Measurements from ENCODE around the gene ZNF516. TPM values are rescaled to one million over a fixed set of nuclear protein-coding genes. Genes with fewer than 3 reads are reported as not detected.

ZNF516 gene
- total RNA-seq, 1 experiment from 2014 or later: 17.4 TPM

- DNase-seq (ENCODE audit: low read depth in 1 of 2, low spot score in 2 of 2): no peak
- Histone ChIP-seq H3K4me1 (replicated peaks) (peaks cover 5% of the 10 kb centered on the region; the same call in 1 of the 2 replicates), H3K27me3 (replicated peaks) (peaks cover 43% of the 10 kb centered on the region), H3K27ac (no peak overlapping the region), H3K36me3 (no peaks in the 10 kb centered on the region), H3K9me3 (replicated peaks) (no peaks in the 10 kb centered on the region), H3K4me3 (no peak overlapping the region)
Measured at GRCh38 chr18:76522122-76522503, 27.1 kb upstream of the ZNF516 start.

GRCh38 chr18:76521417-76522121 is 26.5 kb upstream of the ZNF516 start:
- H3K9me3 ChIP-seq (replicated peaks): no peaks in the 10 kb centered on the region
- no peak overlapping the region for H3K27ac ChIP-seq
- DNase-seq (ENCODE audit: low read depth in 1 of 2, low spot score in 2 of 2): no peak
- H3K36me3 ChIP-seq: no peaks in the 10 kb centered on the region
- H3K27me3 ChIP-seq (replicated peaks): peaks cover 40% of the 10 kb centered on the region
- H3K4me3 ChIP-seq: no peak overlapping the region
- H3K4me1 ChIP-seq (replicated peaks): peaks cover 5% of the 10 kb centered on the region; the same call in 1 of the 2 replicates

GRCh38 chr18:76518860-76519538 is 24.0 kb upstream of the ZNF516 start:
- H3K36me3 ChIP-seq: no peaks in the 10 kb centered on the region
- H3K4me3 ChIP-seq: no peak overlapping the region
- no peak for DNase-seq (ENCODE audit: low read depth in 1 of 2, low spot score in 2 of 2)
- no peak overlapping the region for H3K27ac ChIP-seq
- no peaks in the 10 kb centered on the region for H3K4me1 ChIP-seq (replicated peaks)
- H3K9me3 ChIP-seq (replicated peaks): no peaks in the 10 kb centered on the region
- H3K27me3 ChIP-seq (replicated peaks): peaks cover 16% of the 10 kb centered on the region

- Histone ChIP-seq H3K4me3 (no peak overlapping the region), H3K27ac (no peak overlapping the region), H3K4me1 (replicated peaks) (no peaks in the 10 kb centered on the region), H3K9me3 (replicated peaks) (no peaks in the 10 kb centered on the region), H3K27me3 (replicated peaks) (peaks cover 11% of the 10 kb centered on the region), H3K36me3 (no peaks in the 10 kb centered on the region)
- no peak for DNase-seq (ENCODE audit: low read depth in 1 of 2, low spot score in 2 of 2)
Measured at GRCh38 chr18:76518123-76518859, 23.2 kb upstream of the ZNF516 start.

- no peaks in the 10 kb centered on the region for H3K4me1 ChIP-seq (replicated peaks)
- peaks cover 9% of the 10 kb centered on the region for H3K27me3 ChIP-seq (replicated peaks)
- H3K36me3 ChIP-seq: no peaks in the 10 kb centered on the region
- no peak for DNase-seq (ENCODE audit: low read depth in 1 of 2, low spot score in 2 of 2)
- H3K4me3 ChIP-seq: no peak overlapping the region
- H3K9me3 ChIP-seq (replicated peaks): no peaks in the 10 kb centered on the region
- no peak overlapping the region for H3K27ac ChIP-seq
Measured at GRCh38 chr18:76515576-76515975, 20.5 kb upstream of the ZNF516 start.

GRCh38 chr18:76514573-76514972 is 19.5 kb upstream of the ZNF516 start:
- H3K4me3 ChIP-seq: no peak overlapping the region
- no peak overlapping the region for H3K27ac ChIP-seq
- no peaks in the 10 kb centered on the region; the same call in 1 of the 2 replicates for H3K27me3 ChIP-seq (replicated peaks)
- DNase-seq (ENCODE audit: low read depth in 1 of 2, low spot score in 2 of 2): no peak
- H3K9me3 ChIP-seq (replicated peaks): no peaks in the 10 kb centered on the region
- H3K36me3 ChIP-seq: no peaks in the 10 kb centered on the region
- H3K4me1 ChIP-seq (replicated peaks): no peaks in the 10 kb centered on the region

- Histone ChIP-seq H3K27me3 (replicated peaks) (0 out of 2 replicates have a peak, but pooled peaks cover 3% of the 10 kb centered on the region), H3K9me3 (replicated peaks) (no peaks in the 10 kb centered on the region), H3K4me3 (no peak overlapping the region), H3K27ac (no peak overlapping the region), H3K36me3 (no peaks in the 10 kb centered on the region), H3K4me1 (replicated peaks) (no peaks in the 10 kb centered on the region)
- no peak for DNase-seq (ENCODE audit: low read depth in 1 of 2, low spot score in 2 of 2)
Measured at GRCh38 chr18:76507830-76508385, 12.9 kb upstream of the ZNF516 start.

- no peak overlapping the region for H3K27ac ChIP-seq
- H3K4me3 ChIP-seq: no peak overlapping the region
- H3K9me3 ChIP-seq (replicated peaks): no peaks in the 10 kb centered on the region
- DNase-seq (ENCODE audit: low read depth in 1 of 2, low spot score in 2 of 2): no peak
- H3K4me1 ChIP-seq (replicated peaks): no peaks in the 10 kb centered on the region
- H3K27me3 ChIP-seq (replicated peaks): 0 out of 2 replicates have a peak, but pooled peaks cover 3% of the 10 kb centered on the region
- H3K36me3 ChIP-seq: no peaks in the 10 kb centered on the region
Measured at GRCh38 chr18:76506974-76507764, 12.1 kb upstream of the ZNF516 start.

- Histone ChIP-seq H3K27ac (no peak overlapping the region), H3K4me1 (replicated peaks) (no peaks in the 10 kb centered on the region), H3K36me3 (no peaks in the 10 kb centered on the region), H3K4me3 (no peak overlapping the region), H3K9me3 (replicated peaks) (no peaks in the 10 kb centered on the region), H3K27me3 (replicated peaks) (0 out of 2 replicates have a peak, but pooled peaks cover 3% of the 10 kb centered on the region)
- DNase-seq (ENCODE audit: low read depth in 1 of 2, low spot score in 2 of 2): no peak
Measured at GRCh38 chr18:76506395-76506794, 11.4 kb upstream of the ZNF516 start.

GRCh38 chr18:76505614-76506013 is 10.6 kb upstream of the ZNF516 start:
- no peak for DNase-seq (ENCODE audit: low read depth in 1 of 2, low spot score in 2 of 2)
- H3K27ac ChIP-seq: no peak overlapping the region
- H3K27me3 ChIP-seq (replicated peaks): 0 out of 2 replicates have a peak, but pooled peaks cover 3% of the 10 kb centered on the region
- no peaks in the 10 kb centered on the region for H3K4me1 ChIP-seq (replicated peaks)
- H3K36me3 ChIP-seq: no peaks in the 10 kb centered on the region
- H3K4me3 ChIP-seq: no peak overlapping the region
- no peaks in the 10 kb centered on the region for H3K9me3 ChIP-seq (replicated peaks)

- no peak for DNase-seq (ENCODE audit: low read depth in 1 of 2, low spot score in 2 of 2)
- Histone ChIP-seq H3K4me1 (replicated peaks) (no peaks in the 10 kb centered on the region), H3K4me3 (no peak overlapping the region)
Measured at GRCh38 chr18:76504749-76505148, 9.7 kb upstream of the ZNF516 start.

GRCh38 chr18:76503649-76504386 is 8.8 kb upstream of the ZNF516 start:
- H3K4me3 ChIP-seq: no peak overlapping the region
- H3K9me3 ChIP-seq (replicated peaks): no peaks in the 10 kb centered on the region
- no peaks in the 10 kb centered on the region for H3K36me3 ChIP-seq
- H3K4me1 ChIP-seq (replicated peaks): no peaks in the 10 kb centered on the region
- 0 out of 2 replicates have a peak, but pooled peaks cover 3% of the 10 kb centered on the region for H3K27me3 ChIP-seq (replicated peaks)
- no peak overlapping the region for H3K27ac ChIP-seq
- DNase-seq (ENCODE audit: low read depth in 1 of 2, low spot score in 2 of 2): no peak

More at GRCh38 chr18:76504749-76505148, 9.7 kb upstream of the ZNF516 start:
- no peaks in the 10 kb centered on the region for H3K36me3 ChIP-seq
- H3K9me3 ChIP-seq (replicated peaks): no peaks in the 10 kb centered on the region
- no peak overlapping the region for H3K27ac ChIP-seq
- H3K27me3 ChIP-seq (replicated peaks): 0 out of 2 replicates have a peak, but pooled peaks cover 3% of the 10 kb centered on the region

Data from SJSA1 (cell line).